Endothelial cell of umbilical vein (primary cell): ENCODE data around the gene MYO15A. TPM values are rescaled to one million over a fixed set of nuclear protein-coding genes. Genes with fewer than 3 reads are reported as not detected.
"Not testable (repeated sequence)": the region's sequence is repeated elsewhere in the genome, so short reads cannot be mapped to it uniquely, and the experiment has no call there.

Experiments
- BruUV-seq: library from RNA; stranded (reverse); fragments of 400-500 nt; replicated peaks from 2 replicates; lab custom pipeline; 2021; lab: Mats Ljungman, UMichigan
- CTCF ChIA-PET: fragments of 300-600, 350-600 bp; sonication (Branson Sonifier 250); formaldehyde crosslinking; loops from one replicate; lab custom pipeline; 2021; ENCODE audit warnings: antibody characterized with exemption, inconsistent platforms; lab: Charles Lee
- POLR2A ChIA-PET: fragments of 300-600, 350-600 bp; sonication (Branson Sonifier 250); formaldehyde crosslinking; loops from one replicate; lab custom pipeline; 2021; ENCODE audit warnings: antibody characterized with exemption, inconsistent platforms; lab: Charles Lee
- DNase-seq: peaks from one replicate; pipeline ENCODE4 v3.0.0-alpha.2; 2011; ENCODE audit warnings: low read depth, low spot score
- FAIRE-seq: peaks from 2 replicates; lab custom pipeline; 2011; peaks lifted over from hg19 to GRCh38; lab: Jason Lieb, UNC
- H2AFZ ChIP-seq: 2 replicates; pipeline ENCODE4 v1.6.0; 2012; ENCODE audit warnings: low read depth, low read length, control low read depth, inconsistent platforms
- H3K27ac ChIP-seq: 2 replicates; pipeline ENCODE4 v1.5.1; 2011; ENCODE audit warnings: low read depth, mild to moderate bottlenecking, control low read depth, low read length, moderate library complexity; ENCODE audit not compliant: insufficient read depth
- H3K27me3 ChIP-seq, 2 experiments: 2 replicates each; pipeline versions ENCODE4 v1.6.0 to v1.6.1; 2011; ENCODE audit warnings: low read length in 2 of 2, mixed read lengths in 1 of 2; ENCODE audit not compliant: control insufficient read depth in 2 of 2, insufficient read depth in 2 of 2
- H3K36me3 ChIP-seq, 2 experiments: 2 replicates in 1 of 2; 3 replicates in 1 of 2; pipeline ENCODE4 v1.5.1; 2011; ENCODE audit warnings: low read length in 2 of 2, mild to moderate bottlenecking in 1 of 2, moderate library complexity in 1 of 2; ENCODE audit not compliant: control insufficient read depth in 2 of 2, insufficient read depth in 2 of 2; ENCODE audit errors: extremely low read depth in 1 of 2
- H3K4me1 ChIP-seq: 3 replicates; pipeline ENCODE4 v1.5.1; 2011; ENCODE audit warnings: mild to moderate bottlenecking, low read length; ENCODE audit not compliant: control insufficient read depth, insufficient read depth; ENCODE audit errors: extremely low read depth
- H3K4me2 ChIP-seq: 2 replicates; pipeline ENCODE4 v1.6.1; 2011; ENCODE audit warnings: low read length, control low read depth, mixed read lengths; ENCODE audit not compliant: insufficient read depth
- H3K4me3 ChIP-seq, 3 experiments: fragments of 200-600 bp in 1 of 3; sonication (generic), shearing (Covaris generic) in 1 of 3; replicated peaks in 1 of 3; 2 replicates each; pipeline ENCODE4 v1.5.1; 2011 to 2016; ENCODE audit warnings: control low read depth in 3 of 3, low read length in 3 of 3, mild to moderate bottlenecking in 2 of 3, inconsistent platforms in 1 of 3, low read depth in 1 of 3, moderate library complexity in 1 of 3; ENCODE audit not compliant: insufficient read depth in 1 of 3
- H3K79me2 ChIP-seq: 2 replicates; pipeline ENCODE4 v1.6.0; 2012; ENCODE audit warnings: low read length, inconsistent platforms; ENCODE audit not compliant: control insufficient read depth, insufficient read depth
- H3K9ac ChIP-seq: replicated peaks from 2 replicates; pipeline ENCODE3; 2011; ENCODE audit warnings: low read length, control low read depth; ENCODE audit not compliant: insufficient read depth; ENCODE audit errors: extremely low read depth
- H3K9me1 ChIP-seq: replicated peaks from 3 replicates; pipeline ENCODE4 v1.6.0; 2011; ENCODE audit warnings: mild to moderate bottlenecking, low read length; ENCODE audit not compliant: control insufficient read depth, insufficient read depth; ENCODE audit errors: extremely low read depth
- H3K9me3 ChIP-seq: replicated peaks from 2 replicates; pipeline ENCODE4 v1.5.1; 2012; ENCODE audit warnings: low read length, inconsistent platforms; ENCODE audit not compliant: control insufficient read depth, insufficient read depth
- H4K20me1 ChIP-seq: replicated peaks from 2 replicates; pipeline ENCODE3; 2011; ENCODE audit warnings: mild to moderate bottlenecking, low read length; ENCODE audit not compliant: control insufficient read depth, insufficient read depth; ENCODE audit errors: extremely low read depth
- CTCF ChIP-seq, 2 donors: IDR thresholded peaks; 1 replicate in 1 of 2; 2 replicates in 1 of 2; pipeline ENCODE4 v1.5.1; 2011; ENCODE audit warnings: low read length in 2 of 2, mild to moderate bottlenecking in 2 of 2, moderate library complexity in 2 of 2, control low read depth in 1 of 2, inconsistent platforms in 1 of 2, low read depth in 1 of 2; ENCODE audit not compliant: insufficient read depth in 1 of 2; ENCODE audit errors: extremely low read depth in 1 of 2
- EZH2 ChIP-seq: IDR thresholded peaks from 2 replicates; pipeline ENCODE4 v1.6.1; 2012; ENCODE audit warnings: borderline replicate concordance, low read depth, mild to moderate bottlenecking, moderate library complexity, low read length, inconsistent platforms; ENCODE audit not compliant: severe bottlenecking
- FOS ChIP-seq: IDR thresholded peaks from 2 replicates; pipeline ENCODE4 v1.6.1; 2011; ENCODE audit warnings: mild to moderate bottlenecking, low read length, moderate library complexity, borderline replicate concordance; ENCODE audit not compliant: insufficient read depth
- GATA2 ChIP-seq: IDR thresholded peaks from 2 replicates; pipeline ENCODE4 v1.7.0; 2011; ENCODE audit warnings: low read depth, mild to moderate bottlenecking, moderate library complexity, mixed read lengths, low read length; ENCODE audit not compliant: insufficient read length, insufficient read depth
- JUN ChIP-seq: IDR thresholded peaks from 2 replicates; pipeline ENCODE4 v1.6.1; 2011; ENCODE audit warnings: borderline replicate concordance, low read depth; ENCODE audit not compliant: insufficient read length, insufficient read depth
- MAX ChIP-seq: IDR thresholded peaks from 2 replicates; pipeline ENCODE4 v1.6.1; 2011; ENCODE audit not compliant: insufficient read depth, insufficient read length
- MYC ChIP-seq: IDR thresholded peaks from one replicate; pipeline ENCODE4 v1.6.1; 2011; ENCODE audit warnings: mild to moderate bottlenecking, low read depth, low read length
- POLR2A ChIP-seq: IDR thresholded peaks from 2 replicates; pipeline ENCODE4 v1.6.1; 2012; ENCODE audit warnings: low read depth, mild to moderate bottlenecking, control low read depth, low read length
- POLR2AphosphoS5 ChIP-seq: IDR thresholded peaks from 2 replicates; pipeline ENCODE4 v1.6.1; 2012; ENCODE audit warnings: low read depth, mild to moderate bottlenecking, control low read depth, low read length, moderate library complexity; ENCODE audit not compliant: insufficient read depth
- dilution Hi-C: fragments of 300-500 bp; cut with MboI; formaldehyde crosslinking; loops from one replicate; pipeline ENCODE4 v1.15.0; 2019; ENCODE audit warnings: low sequenced_read_pairs; ENCODE audit not compliant: extremely low pct_ligation_motif_present
- intact Hi-C: fragments of 100-400 bp; cut with micrococcal nuclease; formaldehyde crosslinking; loops from one replicate; pipeline ENCODE4 v1.10.0; 2022
- polyA plus RNA-seq, 4 experiments: library from polyadenylated mRNA; depleted of rRNA in 3 of 4; stranded (reverse) in 3 of 4; unstranded in 1 of 4; fragments of >200 nt; gene quantifications; 2 replicates each; pipeline versions ENCODE4 v1.2.1 to v1.2.3, GENCODE V29; 2011 to 2012; ENCODE audit warnings: missing spikeins in 1 of 4
- total RNA-seq: library from RNA; stranded (reverse); gene quantifications from 2 replicates; pipeline ENCODE4 v1.2.3, GENCODE V29; 2021

The MYO15A gene
- total and polyA plus RNA-seq, 2 donors (not counting 3 experiments of a cell fraction or from before 2014, with no cell fraction given) = 0.46 to 0.82 TPM

GRCh38 chr17:18213666-18214270 is 105.2 kb downstream of the MYO15A start:
- Histone ChIP-seq H3K36me3 (peaks cover 0 to 9% of the 10 kb centered on the region in 2 experiments), H3K9me1 (no peaks in the 10 kb centered on the region), H3K27me3 (no peaks in the 10 kb centered on the region), H3K9ac (no peak overlapping the region), H3K4me2 (no peak overlapping the region), H3K9me3 (no peaks in the 10 kb centered on the region), H4K20me1 (no peaks in the 10 kb centered on the region), H3K4me1 (no peaks in the 10 kb centered on the region), H3K27ac (no peak overlapping the region), H3K4me3 (no peak overlapping the region), H3K79me2 (no peaks in the 10 kb centered on the region), H2AFZ (no peak overlapping the region)
- no peak for TF ChIP-seq GATA2
- TF ChIP-seq EZH2 = no peak
- TF ChIP-seq JUN = no peak
- TF ChIP-seq FOS = no peak
- no peak for TF ChIP-seq MAX
- TF ChIP-seq CTCF (IDR thresholded peaks at IDR 0.05; ENCODE audit: extremely low read depth in 1 of 2, insufficient read depth in 1 of 2, low read depth in 1 of 2, low read length in 2 of 2) = no peak
- no peak for TF ChIP-seq POLR2AphosphoS5
- no peak for TF ChIP-seq POLR2A
- TF ChIP-seq MYC = no peak
- ChIA-PET POLR2A (interaction anchor here (0.7 kb wide), 1 partner anchor 22 kb away, joined by 3 read pairs; no protein-coding TSS in a partner anchor), CTCF (interaction anchor here (1.0 to 1.6 kb wide), 2 partner anchors 73 kb away, joined by 3 to 6 read pairs; no protein-coding TSS in a partner anchor)
- DNase-seq (no peak), FAIRE-seq (no peak)
- intact Hi-C loops = no loop called here
- BruUV-seq = no TSS peak
- dilution Hi-C loops = no loop called here

- H3K27me3 ChIP-seq, H3K36me3 ChIP-seq, H3K9me1 ChIP-seq, H4K20me1 ChIP-seq, H2AFZ ChIP-seq, H3K4me1 ChIP-seq, POLR2A ChIA-PET, FAIRE-seq, H3K9ac ChIP-seq, DNase-seq, H3K4me2 ChIP-seq, H3K9me3 ChIP-seq, H3K27ac ChIP-seq, dilution Hi-C loops, BruUV-seq, H3K79me2 ChIP-seq, H3K4me3 ChIP-seq: not testable (repeated sequence)
- intact Hi-C loops = loop anchor here (1.0 to 5.0 kb wide), 2 partner anchors 44 to 75 kb away; no protein-coding TSS in a partner anchor
- CTCF ChIA-PET = interaction anchor here (0.7 to 2.6 kb wide), 15 partner anchors 9 to 340 kb away, joined by 3 to 13 read pairs (median 5); partner anchors contain the start of gene ALKBH5
Observed at GRCh38 chr17:18216906-18217305, 108.3 kb downstream of the MYO15A start.
